Stimulated activated CD8-positive, alpha-beta memory T cell treated with anti-CD3 and anti-CD28 coated beads, Interleukin-7, amount 100 ng/mL, for 48 hours (primary cell): ENCODE measurements around the gene UBL7.
"Not testable (repeated sequence)": the region's sequence is repeated elsewhere in the genome, so short reads cannot be mapped to it uniquely, and the experiment has no call there.

Experiments used
- DNase-seq, 2 donors: peaks; one replicate each; pipeline ENCODE4 v3.0.0-alpha.2; 2020; ENCODE audit warnings: low read depth in 1 of 2; ENCODE audit errors: extremely low read depth in 1 of 2

The UBL7 gene

GRCh38 chr15:74460871-74461846, at the start of gene UBL7:
TSS of gene UBL7 (minus strand) at chr15:74461160. CDS start at chr15:74458867, 2,293 bp downstream.
- peak; percentile 93 to 98 for DNase-seq

GRCh38 chr15:74506515-74506840, 45.5 kb upstream of the UBL7 start:
- no peak for DNase-seq

- DNase-seq: no peak
Observed at GRCh38 chr15:74505837-74506514, 45.0 kb upstream of the UBL7 start.

GRCh38 chr15:74504836-74505235, 43.9 kb upstream of the UBL7 start:
- DNase-seq: no peak

- DNase-seq: no peak
Observed at GRCh38 chr15:74504418-74504817, 43.5 kb upstream of the UBL7 start.

- no peak for DNase-seq
Observed at GRCh38 chr15:74502301-74502700, 41.3 kb upstream of the UBL7 start.

GRCh38 chr15:74500401-74500800, 39.4 kb upstream of the UBL7 start:
- DNase-seq: no peak

GRCh38 chr15:74499366-74499765, 38.4 kb upstream of the UBL7 start:
- no peak for DNase-seq

GRCh38 chr15:74497584-74497983, 36.6 kb upstream of the UBL7 start:
- no peak for DNase-seq

- no peak for DNase-seq
Observed at GRCh38 chr15:74496648-74497047, 35.7 kb upstream of the UBL7 start.

GRCh38 chr15:74490339-74490689, 29.4 kb upstream of the UBL7 start:
- DNase-seq: no peak

- DNase-seq: peak; percentile 47 to 66
Observed at GRCh38 chr15:74489518-74490338, 28.8 kb upstream of the UBL7 start.

GRCh38 chr15:74488776-74489175, 27.8 kb upstream of the UBL7 start:
- no peak for DNase-seq

- DNase-seq: no peak
Observed at GRCh38 chr15:74482661-74483060, 21.7 kb upstream of the UBL7 start.

GRCh38 chr15:74480364-74480763, 19.4 kb upstream of the UBL7 start:
- not testable (repeated sequence) for DNase-seq

GRCh38 chr15:74471621-74472020, 10.7 kb upstream of the UBL7 start:
- DNase-seq: not testable (repeated sequence)

GRCh38 chr15:74470631-74471395, 9.9 kb upstream of the UBL7 start:
- DNase-seq: no peak

GRCh38 chr15:74468341-74469032, 7.5 kb upstream of the UBL7 start:
- no peak for DNase-seq

- DNase-seq: no peak
Observed at GRCh38 chr15:74466570-74466969, 5.6 kb upstream of the UBL7 start.

GRCh38 chr15:74464897-74465296, 3.9 kb upstream of the UBL7 start:
- no peak for DNase-seq
